ENCODE results near the gene C9orf72. TPM values are rescaled to one million over a fixed set of nuclear protein-coding genes. Genes with fewer than 3 reads are reported as not detected.

C9orf72 gene
- total and polyA plus RNA-seq, 9 of the 15 experiments (the other 6 are each of a cell fraction or from before 2014, with no cell fraction given) = 2.3 to 7.3 (median 4.1) TPM

DNA sequence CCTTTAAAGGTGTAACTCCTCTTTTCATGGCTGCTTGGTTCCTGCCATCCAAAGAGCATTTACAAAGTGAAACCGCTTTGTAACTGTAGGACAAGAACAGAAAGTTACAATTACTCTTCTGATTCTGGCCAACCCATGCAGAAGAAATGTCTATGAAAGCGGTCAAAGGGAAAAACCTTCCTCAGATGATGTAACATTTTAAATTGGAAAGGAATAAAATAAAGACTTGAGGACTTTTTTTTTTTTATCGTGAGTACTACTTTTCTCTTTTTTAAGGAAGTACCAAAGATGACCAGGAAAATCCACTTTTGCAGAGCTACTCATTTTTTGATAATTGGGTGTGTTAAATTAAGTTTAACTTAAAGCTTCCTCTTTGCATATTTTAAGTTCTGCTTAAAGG, 13.0 kb upstream of the C9orf72 start:
- DNase-seq (ENCODE audit: extremely low read depth in 1 of 4, low spot score in 3 of 4) = no peak
- Histone ChIP-seq H2AFZ (ENCODE audit: low read depth, low read length) (peak overlapping the region; percentile 40; the same call in 1 of the 2 replicates), H3K36me3 (ENCODE audit: control insufficient read depth, insufficient read depth, low read length) (no peaks in the 10 kb centered on the region), H3K9me1 (ENCODE audit: control insufficient read depth, insufficient read depth, low read length) (no peaks in the 10 kb centered on the region), H3K4me1 (replicated peaks in 1 of 2; ENCODE audit: control insufficient read depth in 2 of 2, insufficient read depth in 2 of 2, low read length in 2 of 2) (no peaks in the 10 kb centered on the region), H3K79me2 (ENCODE audit: control insufficient read depth, insufficient read depth, low read length) (no peaks in the 10 kb centered on the region), H4K20me1 (replicated peaks; ENCODE audit: control insufficient read depth, insufficient read depth, low read length) (no peaks in the 10 kb centered on the region), H3K27ac (ENCODE audit: extremely low read depth, low read depth, low read length) (no peak overlapping the region), H3K27me3 (ENCODE audit: control insufficient read depth in 2 of 2, insufficient read depth in 2 of 2, low read length in 2 of 2) (no peaks in the 10 kb centered on the region), H3K4me2 (ENCODE audit: insufficient read depth, low read length) (peak overlapping the region; percentile 33), H3K4me3 (no peak overlapping the region), H3K9ac (ENCODE audit: insufficient read depth in 1 of 2, low read depth in 2 of 2, low read length in 2 of 2) (no peak overlapping the region; a peak in 1 of 4 replicates), H3K9me3 (replicated peaks; ENCODE audit: control insufficient read depth, insufficient read depth, low read depth, low read length) (no peaks in the 10 kb centered on the region)
- no peak for FAIRE-seq
- no peak for ATAC-seq
- ChIA-PET POLR2A (no interaction called here), CTCF (ENCODE audit: low intra/inter-chr PET ratio) (no interaction called here)
- no TSS peak for BruUV-seq (replicated peaks)
- intact Hi-C loops (cut with micrococcal nuclease) = no loop called here
- 0% methylated on average over 2 of the region's 3 CpGs for WGBS (ENCODE audit: insufficient coverage, low coverage, missing lambda C conversion rate)
- in situ Hi-C loops (cut with MboI) = no loop called here
- no peak for TF ChIP-seq ZNF316 (IDR thresholded peaks at IDR 0.05)
- no peak for TF ChIP-seq TBL1XR1 (IDR thresholded peaks at IDR 0.05; ENCODE audit: low read length in 2 of 2)
- TF ChIP-seq, protein P1, sequence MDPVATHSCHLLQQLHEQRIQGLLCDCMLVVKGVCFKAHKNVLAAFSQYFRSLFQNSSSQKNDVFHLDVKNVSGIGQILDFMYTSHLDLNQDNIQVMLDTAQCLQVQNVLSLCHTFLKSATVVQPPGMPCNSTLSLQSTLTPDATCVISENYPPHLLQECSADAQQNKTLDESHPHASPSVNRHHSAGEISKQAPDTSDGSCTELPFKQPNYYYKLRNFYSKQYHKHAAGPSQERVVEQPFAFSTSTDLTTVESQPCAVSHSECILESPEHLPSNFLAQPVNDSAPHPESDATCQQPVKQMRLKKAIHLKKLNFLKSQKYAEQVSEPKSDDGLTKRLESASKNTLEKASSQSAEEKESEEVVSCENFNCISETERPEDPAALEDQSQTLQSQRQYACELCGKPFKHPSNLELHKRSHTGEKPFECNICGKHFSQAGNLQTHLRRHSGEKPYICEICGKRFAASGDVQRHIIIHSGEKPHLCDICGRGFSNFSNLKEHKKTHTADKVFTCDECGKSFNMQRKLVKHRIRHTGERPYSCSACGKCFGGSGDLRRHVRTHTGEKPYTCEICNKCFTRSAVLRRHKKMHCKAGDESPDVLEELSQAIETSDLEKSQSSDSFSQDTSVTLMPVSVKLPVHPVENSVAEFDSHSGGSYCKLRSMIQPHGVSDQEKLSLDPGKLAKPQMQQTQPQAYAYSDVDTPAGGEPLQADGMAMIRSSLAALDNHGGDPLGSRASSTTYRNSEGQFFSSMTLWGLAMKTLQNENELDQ (CRISPR knock-in tag; IDR thresholded peaks at IDR 0.05; ENCODE audit: borderline replicate concordance) = no peak
- no peak for TF ChIP-seq RCOR1 (IDR thresholded peaks at IDR 0.05; ENCODE audit: borderline replicate concordance in 1 of 2, low read depth in 2 of 2, low read length in 2 of 2)
- TF ChIP-seq ILK (tag; IDR thresholded peaks at IDR 0.05; ENCODE audit: borderline replicate concordance, low read depth) = no peak
- no peak for TF ChIP-seq ZNF436 (CRISPR knock-in tag; IDR thresholded peaks at IDR 0.05)
- TF ChIP-seq POLR2B (IDR thresholded peaks at IDR 0.05; ENCODE audit: low read depth, partially characterized antibody) = no peak
- TF ChIP-seq HDAC1 (IDR thresholded peaks at IDR 0.05) = no peak
- TF ChIP-seq ZNF224 (CRISPR knock-in tag; IDR thresholded peaks at IDR 0.05) = no peak
- TF ChIP-seq ZKSCAN8 (CRISPR knock-in tag; IDR thresholded peaks at IDR 0.05) = no peak
- TF ChIP-seq, protein P2, sequence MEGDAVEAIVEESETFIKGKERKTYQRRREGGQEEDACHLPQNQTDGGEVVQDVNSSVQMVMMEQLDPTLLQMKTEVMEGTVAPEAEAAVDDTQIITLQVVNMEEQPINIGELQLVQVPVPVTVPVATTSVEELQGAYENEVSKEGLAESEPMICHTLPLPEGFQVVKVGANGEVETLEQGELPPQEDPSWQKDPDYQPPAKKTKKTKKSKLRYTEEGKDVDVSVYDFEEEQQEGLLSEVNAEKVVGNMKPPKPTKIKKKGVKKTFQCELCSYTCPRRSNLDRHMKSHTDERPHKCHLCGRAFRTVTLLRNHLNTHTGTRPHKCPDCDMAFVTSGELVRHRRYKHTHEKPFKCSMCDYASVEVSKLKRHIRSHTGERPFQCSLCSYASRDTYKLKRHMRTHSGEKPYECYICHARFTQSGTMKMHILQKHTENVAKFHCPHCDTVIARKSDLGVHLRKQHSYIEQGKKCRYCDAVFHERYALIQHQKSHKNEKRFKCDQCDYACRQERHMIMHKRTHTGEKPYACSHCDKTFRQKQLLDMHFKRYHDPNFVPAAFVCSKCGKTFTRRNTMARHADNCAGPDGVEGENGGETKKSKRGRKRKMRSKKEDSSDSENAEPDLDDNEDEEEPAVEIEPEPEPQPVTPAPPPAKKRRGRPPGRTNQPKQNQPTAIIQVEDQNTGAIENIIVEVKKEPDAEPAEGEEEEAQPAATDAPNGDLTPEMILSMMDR (IDR thresholded peaks at IDR 0.05 in 2 of 3, conservative IDR thresholded peaks at IDR 0.05 in 1 of 3; ENCODE audit: insufficient read depth in 2 of 3, low read depth in 1 of 3, low read length in 3 of 3) = no peak
- TF ChIP-seq HDAC2 (IDR thresholded peaks at IDR 0.05) = no peak
- TF ChIP-seq MECOM (CRISPR knock-in tag; IDR thresholded peaks at IDR 0.05) = no peak
- TF ChIP-seq, protein P3, sequence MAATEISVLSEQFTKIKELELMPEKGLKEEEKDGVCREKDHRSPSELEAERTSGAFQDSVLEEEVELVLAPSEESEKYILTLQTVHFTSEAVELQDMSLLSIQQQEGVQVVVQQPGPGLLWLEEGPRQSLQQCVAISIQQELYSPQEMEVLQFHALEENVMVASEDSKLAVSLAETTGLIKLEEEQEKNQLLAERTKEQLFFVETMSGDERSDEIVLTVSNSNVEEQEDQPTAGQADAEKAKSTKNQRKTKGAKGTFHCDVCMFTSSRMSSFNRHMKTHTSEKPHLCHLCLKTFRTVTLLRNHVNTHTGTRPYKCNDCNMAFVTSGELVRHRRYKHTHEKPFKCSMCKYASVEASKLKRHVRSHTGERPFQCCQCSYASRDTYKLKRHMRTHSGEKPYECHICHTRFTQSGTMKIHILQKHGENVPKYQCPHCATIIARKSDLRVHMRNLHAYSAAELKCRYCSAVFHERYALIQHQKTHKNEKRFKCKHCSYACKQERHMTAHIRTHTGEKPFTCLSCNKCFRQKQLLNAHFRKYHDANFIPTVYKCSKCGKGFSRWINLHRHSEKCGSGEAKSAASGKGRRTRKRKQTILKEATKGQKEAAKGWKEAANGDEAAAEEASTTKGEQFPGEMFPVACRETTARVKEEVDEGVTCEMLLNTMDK (IDR thresholded peaks at IDR 0.05; ENCODE audit: borderline replicate concordance, insufficient read depth, low read depth, low read length, poor library complexity, severe bottlenecking) = no peak
- TF ChIP-seq, protein P4, sequence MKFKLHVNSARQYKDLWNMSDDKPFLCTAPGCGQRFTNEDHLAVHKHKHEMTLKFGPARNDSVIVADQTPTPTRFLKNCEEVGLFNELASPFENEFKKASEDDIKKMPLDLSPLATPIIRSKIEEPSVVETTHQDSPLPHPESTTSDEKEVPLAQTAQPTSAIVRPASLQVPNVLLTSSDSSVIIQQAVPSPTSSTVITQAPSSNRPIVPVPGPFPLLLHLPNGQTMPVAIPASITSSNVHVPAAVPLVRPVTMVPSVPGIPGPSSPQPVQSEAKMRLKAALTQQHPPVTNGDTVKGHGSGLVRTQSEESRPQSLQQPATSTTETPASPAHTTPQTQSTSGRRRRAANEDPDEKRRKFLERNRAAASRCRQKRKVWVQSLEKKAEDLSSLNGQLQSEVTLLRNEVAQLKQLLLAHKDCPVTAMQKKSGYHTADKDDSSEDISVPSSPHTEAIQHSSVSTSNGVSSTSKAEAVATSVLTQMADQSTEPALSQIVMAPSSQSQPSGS (CRISPR knock-in tag; IDR thresholded peaks at IDR 0.05) = no peak
- TF ChIP-seq ZNF134 (CRISPR knock-in tag; conservative IDR thresholded peaks at IDR 0.05) = no peak

Data from K562 (cell line).